Inferior parietal cortex (tissue), 1 donor: Measurements from ENCODE around the gene SPEN.

Source experiments
- DNase-seq: peaks from one replicate; pipeline ENCODE4 v3.0.0-alpha.2; 2016; ENCODE audit errors: extremely low spot score

Gene SPEN

GRCh38 chr1:15983275-15983674, 135.8 kb downstream of the SPEN start:
- DNase-seq, result no peak

- no peak for DNase-seq
These were observed 138.2 kb downstream of the SPEN start for GRCh38 chr1:15985611-15986297.

GRCh38 chr1:15988856-15989736, 141.6 kb downstream of the SPEN start:
- no peak for DNase-seq

DNA sequence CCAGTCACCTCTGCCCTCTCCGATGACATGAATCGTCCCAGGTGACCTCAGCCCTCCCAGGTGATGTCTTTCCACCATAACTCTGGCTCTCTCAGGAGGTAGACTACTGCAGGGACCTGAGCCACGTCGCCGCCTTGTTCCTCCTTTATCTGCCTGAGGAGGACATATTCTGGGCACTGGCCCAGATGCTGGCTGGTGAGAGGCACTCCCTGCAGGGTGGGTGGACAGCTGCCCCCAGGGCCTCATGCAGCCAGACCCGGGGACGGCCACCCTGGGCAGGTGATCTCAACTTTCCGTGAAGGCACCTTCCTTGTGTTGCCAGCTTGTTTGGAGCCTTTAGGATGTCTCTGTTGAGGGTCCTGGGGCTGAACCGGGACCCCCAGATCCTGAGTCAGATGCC, 142.3 kb downstream of the SPEN start:
- DNase-seq, result no peak
